ENCODE data around the gene RAB17.
"Not testable (repeated sequence)": the region's sequence is repeated elsewhere in the genome, so short reads cannot be mapped to it uniquely, and the experiment has no call there.

The RAB17 gene

GRCh38 chr2:237623428-237624403 lies 33.2 kb upstream of the RAB17 start:
- DNase-seq, result no peak

- DNase-seq, result no peak
Measured at GRCh38 chr2:237618449-237618848, 27.9 kb upstream of the RAB17 start.

- DNase-seq, result no peak
Measured at GRCh38 chr2:237617587-237617982, 27.1 kb upstream of the RAB17 start.

GRCh38 chr2:237616734-237617586 lies 26.4 kb upstream of the RAB17 start:
- no peak for DNase-seq

GRCh38 chr2:237616373-237616733 lies 25.8 kb upstream of the RAB17 start:
- no peak for DNase-seq

GRCh38 chr2:237615631-237616249 lies 25.2 kb upstream of the RAB17 start:
- no peak for DNase-seq

GRCh38 chr2:237614151-237614720 lies 23.7 kb upstream of the RAB17 start:
- no peak for DNase-seq

- DNase-seq, result no peak
Measured at GRCh38 chr2:237613679-237614078, 23.1 kb upstream of the RAB17 start.

- no peak for DNase-seq
Measured at GRCh38 chr2:237612527-237613357, 22.2 kb upstream of the RAB17 start.

GRCh38 chr2:237606522-237606921 lies 16.0 kb upstream of the RAB17 start:
- DNase-seq, result not testable (repeated sequence)

- DNase-seq, result no peak
Measured at GRCh38 chr2:237604960-237605359, 14.4 kb upstream of the RAB17 start.

GRCh38 chr2:237604391-237604790 lies 13.9 kb upstream of the RAB17 start:
- no peak for DNase-seq

- peak; percentile 33 to 35 for DNase-seq
Measured at GRCh38 chr2:237603718-237604362, 13.3 kb upstream of the RAB17 start.

- no peak for DNase-seq
Measured at GRCh38 chr2:237603049-237603717, 12.6 kb upstream of the RAB17 start.

- DNase-seq, result no peak
Measured at GRCh38 chr2:237602409-237602808, 11.9 kb upstream of the RAB17 start.

- no peak for DNase-seq
Measured at GRCh38 chr2:237601453-237602116, 11.1 kb upstream of the RAB17 start.

GRCh38 chr2:237600205-237600846 lies 9.8 kb upstream of the RAB17 start:
- DNase-seq, result no peak

- no peak for DNase-seq
Measured at GRCh38 chr2:237599465-237600110, 9.1 kb upstream of the RAB17 start.

Measured in activated CD4-positive, alpha-beta T cell treated with anti-CD3 and anti-CD28 coated beads, Interleukin-2, amount 50 U/mL, for 4 hours (primary cell).